Right cardiac atrium (tissue), 5 donors: ENCODE results near the gene DOLK. TPM values are rescaled to one million over a fixed set of nuclear protein-coding genes. Genes with fewer than 3 reads are reported as not detected.
"Not testable (repeated sequence)": the region's sequence is repeated elsewhere in the genome, so short reads cannot be mapped to it uniquely, and the experiment has no call there.

Experiments
- ATAC-seq, 2 donors: fragments of 200-7000 bp; cut with Tn5 transposase; one replicate each; pipeline versions ENCODE4 v1.8.0 to v1.9.1; 2020; ENCODE audit warnings: moderate library complexity in 2 of 2, mild to moderate bottlenecking in 1 of 2
- DNase-seq, 3 donors: peaks; one replicate each; pipeline ENCODE4 v3.0.0-alpha.2; 2020
- H3K27ac ChIP-seq: one replicate; pipeline ENCODE4 v1.5.1; 2013; ENCODE audit warnings: mild to moderate bottlenecking, low read length, control low read depth, moderate library complexity
- H3K27me3 ChIP-seq: one replicate; pipeline ENCODE4 v1.6.1; 2013; ENCODE audit not compliant: control insufficient read depth, insufficient read depth
- H3K4me1 ChIP-seq: one replicate; pipeline ENCODE4 v1.6.1; 2013; ENCODE audit warnings: low read length; ENCODE audit not compliant: control insufficient read depth, insufficient read depth
- H3K4me3 ChIP-seq: one replicate; pipeline ENCODE4 v1.5.1; 2013; ENCODE audit warnings: low read length, control low read depth
- H3K9me3 ChIP-seq: one replicate; pipeline ENCODE4 v1.6.1; 2013; ENCODE audit warnings: low read length; ENCODE audit not compliant: control insufficient read depth
- WGBS: extraction: QIAGEN DNeasy Blood & Tissue Kit; methylation state at CpG from one replicate; pipeline ENCODE4 v1.1.7; 2013; 5-methylcytosine and 5-hydroxymethylcytosine counted together
- intact Hi-C, 4 donors: fragments of 100-400 bp; cut with DNase I; formaldehyde crosslinking; loops; one replicate each; pipeline versions ENCODE4 v1.11.0 to v1.14.0; 2022 to 2023
- long read RNA-seq, 4 donors: library from polyadenylated mRNA; unstranded; transcript quantifications; one replicate each; pipeline ENCODE4 v2.0.0, GENCODE V29; 2020 to 2021
- polyA plus RNA-seq: library from polyadenylated mRNA; stranded (reverse); fragments of 200-250 nt; gene quantifications from one replicate; pipeline ENCODE4 v1.2.3, GENCODE V29; 2013
- total RNA-seq, 4 donors: library from RNA; stranded (reverse); fragmentation: NEBNext Ultra II Directional; extraction: Animal tissue kit (Norgen Biotek cat#: 25700); gene quantifications; one replicate each; pipeline ENCODE4 v1.2.1, GENCODE V29; 2021
- donor health status: healthy with polysubstance abuse.
- donor health status: DM: no; HTN: yes; CAD: no.
- donor health status: DM: no; HTN: no; CAD: no.
- donor health status: DM: no; HTN: yes; CAD: no; lungs with severe emphysema.
- donor health status: DM: yes; HTN: yes; CAD: no.

Gene DOLK
- total RNA-seq (10 to 100 TPM; 10.0 to 11.8 (median 11.2) TPM), polyA plus RNA-seq (9.6 TPM)
- long read RNA-seq, donor 1, transcript DOLK-201 (1 exons, 2,090 nt): major isoform, 41 of 41 reads
- long read RNA-seq, donor 1, partial matches to known transcripts: 0 of 41 reads
- long read RNA-seq, donor 1, other reads (novel, unspliced or antisense): 0 of 41 reads
- long read RNA-seq, donor 2, transcript DOLK-201 (1 exons, 2,090 nt): major isoform, 25 of 25 reads
- long read RNA-seq, donor 2, partial matches to known transcripts: 0 of 25 reads
- long read RNA-seq, donor 2, other reads (novel, unspliced or antisense): 0 of 25 reads
- long read RNA-seq, donor 3, transcript DOLK-201 (1 exons, 2,090 nt): major isoform, 87 of 87 reads
- long read RNA-seq, donor 3, partial matches to known transcripts: 0 of 87 reads
- long read RNA-seq, donor 3, other reads (novel, unspliced or antisense): 0 of 87 reads
- long read RNA-seq, donor 4, transcript DOLK-201 (1 exons, 2,090 nt): major isoform, 23 of 23 reads
- long read RNA-seq, donor 4, partial matches to known transcripts: 0 of 23 reads
- long read RNA-seq, donor 4, other reads (novel, unspliced or antisense): 0 of 23 reads

DNA sequence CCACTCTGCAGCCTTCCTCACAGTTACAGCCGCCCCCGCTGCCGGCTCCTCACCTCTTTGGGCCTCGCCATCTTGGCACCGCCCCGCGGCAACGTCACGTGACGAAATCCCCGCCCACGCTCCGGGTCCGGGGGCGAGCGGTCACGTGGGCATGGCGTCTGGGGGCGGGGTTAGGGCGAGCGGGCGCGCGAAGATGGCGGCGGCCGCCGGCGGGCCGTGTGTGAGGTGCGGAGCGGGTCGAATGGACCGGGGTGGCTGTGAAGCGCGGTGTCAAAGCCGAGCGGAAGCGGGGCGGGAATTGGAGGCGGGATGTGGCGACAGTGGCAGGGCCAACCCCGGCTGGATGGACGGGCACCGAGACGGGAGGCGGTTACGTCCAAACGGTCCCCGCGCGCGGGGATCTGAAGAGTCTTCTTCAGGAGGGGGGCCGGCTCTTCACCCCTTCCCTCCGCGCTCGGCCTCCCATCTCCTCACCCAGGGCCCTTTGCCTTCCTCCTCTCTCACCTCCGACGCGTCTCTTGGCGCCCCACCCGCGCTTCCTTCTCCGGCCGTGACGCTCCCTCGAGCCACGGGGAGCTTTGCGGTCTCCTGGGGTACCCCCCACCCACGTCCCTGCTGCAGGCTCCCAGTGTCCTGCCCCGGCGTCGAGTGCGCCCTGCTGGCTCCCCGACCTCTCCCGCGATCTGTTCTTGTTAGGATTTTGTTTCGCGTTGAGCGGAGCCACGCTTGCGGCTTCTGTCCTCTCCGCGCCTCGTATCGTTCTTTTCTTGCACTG lies at the start of gene DOLK, which contains the start of gene NUP188:
DOLK (minus strand) TSS at position 77 of the 775 bp plus-strand sequence. CDS start 300 bp downstream, outside the sequence.
NUP188 (plus strand) TSS at position 173 of the 775 bp plus-strand sequence; CDS start at position 194, 21 bp downstream.
- H3K4me1 ChIP-seq: peaks cover 7% of the 10 kb centered on the region
- H3K27me3 ChIP-seq: no peaks in the 10 kb centered on the region
- H3K9me3 ChIP-seq: no peaks in the 10 kb centered on the region
- H3K27ac ChIP-seq: peak within 1 kb of the TSS; percentile 78
- WGBS: under 1% methylated on average over 86 of the region's 86 CpGs
- H3K4me3 ChIP-seq: peak within 1 kb of the TSS; percentile 57
- DNase-seq: peak; percentile 97 to 99 (median 99)
- intact Hi-C loops: no loop called here
- ATAC-seq: peak; percentile 90 to 92

DNA sequence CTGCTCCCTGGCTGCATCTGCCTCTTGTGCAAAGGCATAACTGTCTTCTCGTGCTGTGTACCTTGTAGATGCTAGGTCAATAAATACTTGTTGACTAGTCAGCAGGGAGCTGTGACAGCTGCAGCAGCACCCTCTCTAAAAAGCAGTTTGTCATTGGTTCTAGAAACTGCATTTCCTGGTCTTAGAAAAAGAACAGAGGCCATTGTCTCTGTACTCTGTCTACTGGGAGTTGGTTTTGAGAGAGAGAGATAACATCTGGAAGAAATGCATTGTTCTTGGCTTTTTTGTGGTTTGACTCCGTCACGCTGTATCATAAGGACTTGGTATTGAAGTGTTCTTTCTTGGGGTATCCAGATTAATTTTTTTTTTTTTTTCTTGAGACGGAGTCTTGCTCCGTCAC lies 48.4 kb upstream of the DOLK start:
- DNase-seq: no peak
- 65% methylated on average over 5 of the region's 5 CpGs for WGBS
- Histone ChIP-seq H3K4me1 (no peaks in the 10 kb centered on the region), H3K9me3 (no peaks in the 10 kb centered on the region), H3K27me3 (no peaks in the 10 kb centered on the region), H3K4me3 (no peak overlapping the region), H3K27ac (peak overlapping the region; percentile 42)
- intact Hi-C loops: no loop called here
- ATAC-seq: no peak

DNA sequence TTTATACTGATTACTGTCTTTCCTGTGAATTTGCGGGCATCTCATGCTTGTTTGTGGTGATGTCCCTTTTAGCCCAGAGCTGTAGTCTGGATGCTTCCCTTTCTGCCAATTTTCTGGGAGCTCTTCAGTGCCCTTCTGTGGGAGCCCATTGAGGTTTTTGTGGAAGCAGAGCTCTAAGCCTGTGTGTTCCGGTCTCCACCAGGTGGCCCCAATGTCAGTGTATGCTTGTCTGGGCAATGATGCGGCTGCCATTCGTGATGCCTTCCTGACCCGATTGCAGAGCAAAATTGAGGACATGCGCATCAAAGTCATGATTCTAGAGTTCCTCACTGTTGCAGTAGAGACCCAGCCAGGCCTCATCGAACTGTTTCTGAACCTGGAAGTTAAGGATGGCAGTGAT lies 45.6 kb upstream of the DOLK start:
- WGBS: 72% methylated on average over 7 of the region's 7 CpGs
- ATAC-seq (peak in 1 of 2 donors; percentile 51), DNase-seq (no peak)
- H3K4me1 ChIP-seq: no peaks in the 10 kb centered on the region
- no peaks in the 10 kb centered on the region for H3K27me3 ChIP-seq
- no peak overlapping the region for H3K4me3 ChIP-seq
- no peaks in the 10 kb centered on the region for H3K9me3 ChIP-seq
- no peak overlapping the region for H3K27ac ChIP-seq
- intact Hi-C loops: no loop called here

DNA sequence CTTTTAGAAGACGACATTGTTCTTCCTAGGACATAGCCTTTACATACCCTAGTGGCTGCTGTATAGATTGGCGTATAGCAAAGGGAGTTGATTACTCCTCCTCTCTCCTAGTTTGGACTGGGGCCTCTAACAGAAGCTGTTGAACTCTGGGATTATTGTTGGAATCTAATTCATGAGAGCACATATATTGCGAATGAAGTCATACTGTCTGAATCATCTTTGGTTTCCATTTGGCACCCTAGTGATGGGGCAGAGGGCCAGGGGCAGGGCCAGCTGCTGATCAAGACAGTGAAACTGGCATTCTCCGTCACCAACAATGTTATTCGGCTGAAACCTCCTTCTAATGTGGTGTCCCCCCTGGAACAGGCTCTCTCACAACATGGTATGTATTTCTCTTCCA lies 40.4 kb upstream of the DOLK start:
- Histone ChIP-seq H3K27me3 (no peaks in the 10 kb centered on the region), H3K9me3 (no peaks in the 10 kb centered on the region), H3K4me3 (no peak overlapping the region), H3K27ac (no peak overlapping the region), H3K4me1 (no peaks in the 10 kb centered on the region)
- intact Hi-C loops: no loop called here
- WGBS: 79% methylated on average over 5 of the region's 5 CpGs
- no peak for DNase-seq
- no peak for ATAC-seq

DNA sequence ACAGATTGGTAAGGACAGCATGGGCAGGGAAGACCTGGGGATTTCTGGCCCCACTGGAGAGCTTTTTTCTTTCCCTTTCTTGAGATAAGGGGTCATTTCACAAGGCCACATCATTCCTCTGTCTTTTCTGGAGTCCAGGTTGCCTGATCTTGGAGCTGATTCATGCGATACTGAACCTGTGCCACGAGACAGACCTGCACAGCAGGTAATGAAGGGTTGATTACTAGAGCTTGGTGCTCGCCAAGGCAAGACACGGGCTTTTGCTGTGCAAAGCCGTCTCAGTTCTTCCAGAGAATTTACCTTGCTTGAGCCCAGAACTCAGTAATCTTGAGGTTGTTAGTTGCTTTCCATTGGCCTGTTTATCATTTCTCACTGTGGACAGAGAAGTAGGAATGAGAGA lies 39.3 kb upstream of the DOLK start:
- Histone ChIP-seq H3K27ac (no peak overlapping the region), H3K4me1 (no peaks in the 10 kb centered on the region), H3K27me3 (no peaks in the 10 kb centered on the region), H3K9me3 (no peaks in the 10 kb centered on the region), H3K4me3 (no peak overlapping the region)
- 93% methylated on average over 5 of the region's 5 CpGs for WGBS
- no peak for ATAC-seq
- DNase-seq: no peak
- intact Hi-C loops: no loop called here

DNA sequence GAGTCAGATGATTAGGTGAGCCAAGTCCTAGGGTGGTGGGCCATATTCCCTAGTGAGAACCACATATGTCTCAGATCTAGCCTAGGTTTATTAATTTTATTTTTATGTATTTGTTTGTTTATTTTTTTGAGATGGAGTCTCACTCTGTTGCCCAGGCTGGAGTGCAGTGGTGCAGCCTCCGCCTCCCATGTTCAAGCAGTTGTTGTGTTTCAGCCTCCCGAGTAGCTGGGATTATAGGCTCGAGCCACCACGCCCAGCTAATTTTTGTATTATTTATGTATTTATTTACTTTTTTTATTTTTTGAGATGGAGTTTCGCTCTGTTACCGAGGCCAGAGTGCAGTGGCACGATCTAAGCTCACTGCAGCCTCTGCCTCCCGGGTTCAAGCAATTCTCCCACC lies 36.1 kb upstream of the DOLK start:
- H3K27me3 ChIP-seq: no peaks in the 10 kb centered on the region
- intact Hi-C loops: no loop called here
- H3K4me1 ChIP-seq: no peaks in the 10 kb centered on the region
- no peak for DNase-seq
- no peaks in the 10 kb centered on the region for H3K9me3 ChIP-seq
- ATAC-seq: no peak
- no peak overlapping the region for H3K4me3 ChIP-seq
- no peak overlapping the region for H3K27ac ChIP-seq
- WGBS: 99% methylated on average over 8 of the region's 8 CpGs

DNA sequence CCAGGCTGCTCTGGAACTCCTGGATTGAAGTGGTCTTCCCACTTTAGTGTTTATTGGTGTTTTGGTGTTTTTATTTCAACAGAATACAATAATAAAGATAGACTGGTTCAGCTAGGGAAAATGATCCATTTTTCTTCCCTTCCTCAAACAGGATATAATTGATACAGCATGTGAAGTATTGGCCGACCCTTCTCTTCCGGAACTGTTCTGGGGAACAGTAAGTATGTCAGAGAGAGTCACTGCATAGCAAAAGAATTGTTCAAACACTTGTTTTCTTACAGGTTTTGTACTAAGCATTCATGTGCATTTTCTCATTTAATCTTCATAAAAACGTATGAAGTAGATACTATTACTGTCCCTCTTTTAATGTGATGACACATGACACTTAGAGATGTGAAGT lies 31.7 kb upstream of the DOLK start:
- intact Hi-C loops: no loop called here
- WGBS: 81% methylated on average over 3 of the region's 3 CpGs
- DNase-seq (no peak), ATAC-seq (no peak)
- H3K4me1 ChIP-seq: no peaks in the 10 kb centered on the region
- H3K27me3 ChIP-seq: no peaks in the 10 kb centered on the region
- no peak overlapping the region for H3K27ac ChIP-seq
- no peaks in the 10 kb centered on the region for H3K9me3 ChIP-seq
- no peak overlapping the region for H3K4me3 ChIP-seq

DNA sequence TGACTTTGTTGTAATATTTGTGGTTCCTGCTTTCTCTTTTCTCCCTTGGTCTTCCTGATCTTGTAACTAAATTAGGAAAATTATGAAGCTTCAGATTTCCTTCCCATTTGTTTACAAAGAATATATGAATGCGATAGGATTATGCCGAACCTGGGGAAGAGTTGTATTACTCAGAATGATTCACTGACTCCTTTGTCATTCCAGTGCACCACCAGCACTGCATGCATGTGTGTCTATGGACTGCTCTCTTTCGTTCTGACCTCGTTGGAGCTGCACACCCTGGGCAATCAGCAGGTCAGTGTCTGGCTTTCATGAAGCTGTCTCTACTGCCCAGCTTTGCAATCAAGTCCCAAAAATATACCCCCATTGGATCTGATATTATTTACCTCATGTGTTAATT lies 25.6 kb upstream of the DOLK start:
- Histone ChIP-seq H3K27me3 (no peaks in the 10 kb centered on the region), H3K4me1 (no peaks in the 10 kb centered on the region), H3K27ac (no peak overlapping the region), H3K4me3 (no peak overlapping the region), H3K9me3 (no peaks in the 10 kb centered on the region)
- 78% methylated on average over 4 of the region's 4 CpGs for WGBS
- DNase-seq: no peak
- ATAC-seq: no peak
- intact Hi-C loops: no loop called here

DNA sequence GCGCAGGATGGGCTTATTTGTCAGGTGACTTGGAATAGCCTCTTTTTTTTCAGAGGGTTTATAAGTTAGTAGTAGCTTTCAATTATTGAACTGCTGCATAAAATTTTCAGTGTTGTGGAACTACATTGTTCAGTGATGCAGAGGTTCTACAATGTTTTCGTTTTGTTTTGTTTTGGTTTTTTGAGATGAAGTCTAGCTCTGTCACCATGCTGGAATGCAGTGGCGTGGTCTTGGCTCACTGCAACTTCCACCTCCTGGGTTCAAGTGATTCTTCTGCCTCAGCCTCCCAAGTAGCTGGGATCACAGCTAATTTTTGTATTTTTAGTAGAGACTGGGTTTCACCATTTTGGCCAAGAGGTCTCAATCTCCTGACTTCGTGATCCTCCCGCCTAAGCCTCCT lies 22.1 kb upstream of the DOLK start:
- ATAC-seq: no peak
- intact Hi-C loops: no loop called here
- WGBS: 93% methylated on average over 5 of the region's 5 CpGs

DNA sequence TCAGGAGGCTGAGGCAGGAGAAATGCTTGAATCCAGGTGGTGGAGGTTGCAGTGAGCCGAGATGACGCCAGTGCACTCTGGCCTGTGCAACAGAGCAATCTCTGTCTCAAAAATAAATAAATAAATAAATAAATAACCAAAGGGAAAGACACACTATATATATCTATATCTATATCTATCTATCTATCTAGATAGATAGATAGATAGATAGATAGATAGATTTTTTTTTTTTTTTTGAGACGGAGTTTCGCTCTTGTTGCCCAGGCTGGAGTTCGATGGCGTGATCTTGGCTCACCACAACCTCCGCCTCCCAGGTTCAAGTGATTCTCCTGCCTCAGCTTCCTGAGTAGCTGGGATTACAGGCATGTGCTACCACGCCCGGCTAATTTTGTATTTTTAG lies 14.0 kb upstream of the DOLK start:
- H3K9me3 ChIP-seq, H3K4me3 ChIP-seq, DNase-seq, H3K27me3 ChIP-seq, H3K27ac ChIP-seq, ATAC-seq, H3K4me1 ChIP-seq, intact Hi-C loops: not testable (repeated sequence)
- WGBS: 98% methylated on average over 9 of the region's 9 CpGs

More for the DNA sequence above, 22.1 kb upstream of the DOLK start:
- H3K27me3 ChIP-seq: no peaks in the 10 kb centered on the region
- no peak overlapping the region for H3K4me3 ChIP-seq
- no peak overlapping the region for H3K27ac ChIP-seq
- DNase-seq: no peak
- H3K4me1 ChIP-seq: no peaks in the 10 kb centered on the region
- no peaks in the 10 kb centered on the region for H3K9me3 ChIP-seq

DNA sequence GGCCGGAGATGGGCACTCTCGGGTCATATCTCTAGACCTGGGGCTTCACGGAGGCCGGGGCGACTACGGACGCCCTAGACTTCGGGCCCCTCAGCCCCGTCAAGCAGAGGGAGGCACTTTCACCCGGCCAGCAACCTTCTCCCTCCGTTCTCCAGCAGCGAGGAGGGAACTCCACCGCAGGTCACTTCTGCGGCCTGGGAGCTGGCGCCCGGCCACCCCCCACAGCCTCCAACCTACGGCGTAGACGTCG lies 201 bp downstream of the DOLK start:
- Histone ChIP-seq H3K4me3 (peak overlapping the region; percentile 57), H3K27ac (peak overlapping the region; percentile 77), H3K27me3 (no peaks in the 10 kb centered on the region), H3K9me3 (no peaks in the 10 kb centered on the region), H3K4me1 (peaks cover 7% of the 10 kb centered on the region)
- under 1% methylated on average over 20 of the region's 20 CpGs for WGBS
- DNase-seq: no peak
- intact Hi-C loops: no loop called here
- ATAC-seq: peak in 1 of 2 donors; percentile 36
